Astrocyte (in vitro differentiated cells and primary cell): ENCODE results near the gene KRT13. TPM values are rescaled to one million over a fixed set of nuclear protein-coding genes. Genes with fewer than 3 reads are reported as not detected.

Experiments
- DNase-seq: peaks from one replicate; pipeline ENCODE4 v3.0.0-alpha.2; 2010; ENCODE audit warnings: low read depth
- FAIRE-seq: peaks from 2 replicates; lab custom pipeline; 2011; peaks lifted over from hg19 to GRCh38; lab: Jason Lieb, UNC
- H2AFZ ChIP-seq: 2 replicates; pipeline ENCODE4 v1.6.0; 2012; ENCODE audit warnings: low read depth, low read length, inconsistent platforms
- H3K27ac ChIP-seq: 2 replicates; pipeline ENCODE4 v1.5.1; 2011; ENCODE audit warnings: low read depth, low read length, inconsistent platforms
- H3K27me3 ChIP-seq: 2 replicates; pipeline ENCODE4 v1.6.0; 2011; ENCODE audit warnings: low read length, inconsistent platforms; ENCODE audit not compliant: insufficient read depth
- H3K36me3 ChIP-seq: 2 replicates; pipeline ENCODE4 v1.5.1; 2011; ENCODE audit warnings: low read length, inconsistent platforms; ENCODE audit not compliant: insufficient read depth
- H3K4me1 ChIP-seq: 2 replicates; pipeline ENCODE4 v1.5.1; 2011; ENCODE audit warnings: low read length, inconsistent platforms; ENCODE audit not compliant: insufficient read depth
- H3K4me2 ChIP-seq: 2 replicates; pipeline ENCODE4 v1.6.0; 2012; ENCODE audit warnings: low read length, inconsistent platforms
- H3K4me3 ChIP-seq: 2 replicates; pipeline ENCODE4 v1.5.1; 2011; ENCODE audit warnings: low read depth, mild to moderate bottlenecking, low read length, inconsistent platforms; ENCODE audit not compliant: insufficient read depth
- H3K79me2 ChIP-seq: 2 replicates; pipeline ENCODE4 v1.6.0; 2012; ENCODE audit warnings: mild to moderate bottlenecking, low read length, inconsistent platforms; ENCODE audit not compliant: insufficient read depth
- H3K9ac ChIP-seq: 2 replicates; pipeline ENCODE4 v1.6.0; 2012; ENCODE audit warnings: mild to moderate bottlenecking, low read length, inconsistent platforms
- H3K9me3 ChIP-seq: 2 replicates; pipeline ENCODE4 v1.5.1; 2012; ENCODE audit warnings: low read depth, mild to moderate bottlenecking, low read length, inconsistent platforms; ENCODE audit not compliant: insufficient read depth
- H4K20me1 ChIP-seq: 2 replicates; pipeline ENCODE4 v1.6.0; 2012; ENCODE audit warnings: low read length, inconsistent platforms; ENCODE audit not compliant: insufficient read depth
- H3K27ac Mint-ChIP-seq: one replicate; pipeline ENCODE4 v1.8.0; 2021; ENCODE audit warnings: mild to moderate bottlenecking, mixed read lengths; ENCODE audit not compliant: unreplicated experiment
- H3K27me3 Mint-ChIP-seq: one replicate; pipeline ENCODE4 v1.8.0; 2021; ENCODE audit warnings: low read depth, mixed read lengths; ENCODE audit not compliant: unreplicated experiment
- H3K36me3 Mint-ChIP-seq: one replicate; pipeline ENCODE4 v1.8.0; 2021; ENCODE audit warnings: low read depth, mixed read lengths; ENCODE audit not compliant: unreplicated experiment
- H3K4me1 Mint-ChIP-seq: one replicate; pipeline ENCODE4 v1.8.0; 2021; ENCODE audit warnings: low read depth, mixed read lengths; ENCODE audit not compliant: unreplicated experiment
- H3K4me3 Mint-ChIP-seq: one replicate; pipeline ENCODE4 v1.8.0; 2021; ENCODE audit warnings: mild to moderate bottlenecking, moderate library complexity, mixed read lengths; ENCODE audit not compliant: unreplicated experiment
- H3K9me3 Mint-ChIP-seq: one replicate; pipeline ENCODE4 v1.8.0; 2021; ENCODE audit warnings: mild to moderate bottlenecking, mixed read lengths; ENCODE audit not compliant: unreplicated experiment
- EZH2 ChIP-seq: IDR thresholded peaks from 2 replicates; pipeline ENCODE4 v1.6.1; 2012; ENCODE audit warnings: mild to moderate bottlenecking, low read length, inconsistent platforms; ENCODE audit not compliant: insufficient read depth
- total RNA-seq: library from RNA; stranded (reverse); gene quantifications from 2 replicates; pipeline ENCODE4 v1.2.1, GENCODE V29; 2021
- TF ChIP-seq, protein P1 (sequence below): IDR thresholded peaks from 2 replicates; pipeline ENCODE4 v1.5.1; 2011; ENCODE audit warnings: low read depth, mild to moderate bottlenecking, inconsistent platforms, low read length, moderate library complexity; ENCODE audit not compliant: insufficient read depth

The KRT13 gene
- total RNA-seq, 1 donor from 2014 or later, result not detected

DNA sequence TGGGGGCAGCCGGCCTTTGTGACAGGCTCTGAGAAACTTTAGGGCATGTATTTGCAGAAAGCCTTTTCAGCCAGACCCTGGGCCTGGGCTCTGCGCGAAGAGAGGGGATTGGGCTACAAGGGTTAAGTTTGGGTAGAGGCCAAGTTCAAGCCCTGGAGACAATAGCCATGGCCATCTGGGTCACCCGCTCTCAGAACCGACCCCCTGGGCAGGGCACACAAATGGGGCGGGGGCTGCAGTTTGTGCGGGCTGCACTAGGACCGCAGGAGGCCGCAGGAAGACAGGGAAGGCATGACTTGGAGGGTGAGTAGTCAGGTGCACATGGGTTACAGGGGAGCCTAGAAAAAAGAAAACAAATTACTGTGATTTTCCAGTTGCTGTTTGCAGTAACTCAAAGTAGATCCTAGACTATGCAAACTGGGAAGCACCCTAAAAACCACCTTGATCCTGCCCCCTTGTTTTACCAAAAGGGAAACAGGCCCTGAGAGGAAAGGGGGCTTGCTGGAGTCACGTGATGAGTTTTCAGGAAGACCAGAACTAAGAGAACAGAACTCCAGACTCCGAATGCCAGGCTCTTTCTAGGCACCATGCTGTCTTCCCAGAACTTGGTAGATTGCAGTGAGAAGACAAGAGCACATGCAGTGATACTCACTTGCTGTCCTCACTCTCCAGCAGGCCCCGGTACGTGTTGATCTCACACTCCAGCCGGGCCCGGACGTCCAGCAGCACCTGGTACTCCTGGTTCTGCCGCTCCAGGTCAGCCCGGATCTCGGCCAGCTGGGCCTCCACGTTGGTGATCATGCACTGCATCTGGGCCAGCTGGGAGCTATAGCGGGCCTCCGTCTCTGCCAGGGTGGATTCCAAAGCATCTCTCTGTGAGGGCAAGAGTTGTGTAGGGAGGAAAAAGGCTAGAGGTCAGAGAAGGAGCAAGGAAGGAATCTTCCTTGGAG is 28.3 kb downstream of the KRT13 start:
- Mint-ChIP-seq H3K36me3 (no peaks in the 10 kb centered on the region), H3K4me1 (no peaks in the 10 kb centered on the region), H3K27me3 (peaks cover 45% of the 10 kb centered on the region), H3K9me3 (peaks cover 8% of the 10 kb centered on the region), H3K4me3 (no peak overlapping the region), H3K27ac (no peak overlapping the region)
- H4K20me1 ChIP-seq, result no peaks in the 10 kb centered on the region
- no peaks in the 10 kb centered on the region for H3K27me3 ChIP-seq
- no peaks in the 10 kb centered on the region for H3K36me3 ChIP-seq
- H3K4me3 ChIP-seq, result no peak overlapping the region
- no peak overlapping the region for H3K4me2 ChIP-seq
- H3K4me1 ChIP-seq, result no peaks in the 10 kb centered on the region
- no peak for FAIRE-seq
- no peak overlapping the region for H3K27ac ChIP-seq
- DNase-seq, result no peak
- TF ChIP-seq, protein P1, sequence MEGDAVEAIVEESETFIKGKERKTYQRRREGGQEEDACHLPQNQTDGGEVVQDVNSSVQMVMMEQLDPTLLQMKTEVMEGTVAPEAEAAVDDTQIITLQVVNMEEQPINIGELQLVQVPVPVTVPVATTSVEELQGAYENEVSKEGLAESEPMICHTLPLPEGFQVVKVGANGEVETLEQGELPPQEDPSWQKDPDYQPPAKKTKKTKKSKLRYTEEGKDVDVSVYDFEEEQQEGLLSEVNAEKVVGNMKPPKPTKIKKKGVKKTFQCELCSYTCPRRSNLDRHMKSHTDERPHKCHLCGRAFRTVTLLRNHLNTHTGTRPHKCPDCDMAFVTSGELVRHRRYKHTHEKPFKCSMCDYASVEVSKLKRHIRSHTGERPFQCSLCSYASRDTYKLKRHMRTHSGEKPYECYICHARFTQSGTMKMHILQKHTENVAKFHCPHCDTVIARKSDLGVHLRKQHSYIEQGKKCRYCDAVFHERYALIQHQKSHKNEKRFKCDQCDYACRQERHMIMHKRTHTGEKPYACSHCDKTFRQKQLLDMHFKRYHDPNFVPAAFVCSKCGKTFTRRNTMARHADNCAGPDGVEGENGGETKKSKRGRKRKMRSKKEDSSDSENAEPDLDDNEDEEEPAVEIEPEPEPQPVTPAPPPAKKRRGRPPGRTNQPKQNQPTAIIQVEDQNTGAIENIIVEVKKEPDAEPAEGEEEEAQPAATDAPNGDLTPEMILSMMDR, result no peak
- TF ChIP-seq EZH2, result no peak
- no peak overlapping the region for H2AFZ ChIP-seq
- no peaks in the 10 kb centered on the region for H3K79me2 ChIP-seq
- no peaks in the 10 kb centered on the region for H3K9me3 ChIP-seq
- no peak overlapping the region for H3K9ac ChIP-seq

DNA sequence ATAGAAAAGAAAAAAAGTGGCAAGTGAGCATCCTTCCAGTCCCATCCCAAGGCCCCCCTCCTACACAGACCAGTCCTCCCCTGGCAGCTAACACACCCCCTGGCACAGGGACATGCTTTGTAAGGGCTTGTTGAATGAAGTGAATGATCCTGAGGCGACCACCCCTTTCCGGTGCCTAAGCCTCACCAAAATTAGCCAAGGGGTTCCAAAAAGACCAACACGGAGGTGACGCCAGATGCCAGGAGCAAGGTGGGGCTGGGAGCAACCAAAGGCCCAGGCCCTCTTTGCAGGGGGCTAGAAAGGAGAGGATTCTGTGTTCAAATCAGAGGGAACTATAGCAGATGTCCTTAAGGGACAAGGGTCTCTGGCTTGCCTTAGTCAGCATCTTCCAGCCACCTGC is 30.0 kb downstream of the KRT13 start:
- Histone ChIP-seq H2AFZ (no peak overlapping the region), H3K4me1 (no peaks in the 10 kb centered on the region), H3K27me3 (no peaks in the 10 kb centered on the region), H3K9ac (no peak overlapping the region), H4K20me1 (no peaks in the 10 kb centered on the region), H3K79me2 (no peaks in the 10 kb centered on the region), H3K36me3 (no peaks in the 10 kb centered on the region), H3K9me3 (peaks cover 4% of the 10 kb centered on the region), H3K4me2 (no peak overlapping the region), H3K27ac (no peak overlapping the region), H3K4me3 (no peak overlapping the region)
- TF ChIP-seq, protein P1, result no peak
- no peak for TF ChIP-seq EZH2
- peaks cover 35% of the 10 kb centered on the region for H3K27me3 Mint-ChIP-seq
- FAIRE-seq (no peak), DNase-seq (no peak)
- H3K4me3 Mint-ChIP-seq, result no peak overlapping the region
- H3K9me3 Mint-ChIP-seq, result peaks cover 15% of the 10 kb centered on the region
- H3K27ac Mint-ChIP-seq, result no peak overlapping the region
- H3K36me3 Mint-ChIP-seq, result no peaks in the 10 kb centered on the region
- no peaks in the 10 kb centered on the region for H3K4me1 Mint-ChIP-seq

DNA sequence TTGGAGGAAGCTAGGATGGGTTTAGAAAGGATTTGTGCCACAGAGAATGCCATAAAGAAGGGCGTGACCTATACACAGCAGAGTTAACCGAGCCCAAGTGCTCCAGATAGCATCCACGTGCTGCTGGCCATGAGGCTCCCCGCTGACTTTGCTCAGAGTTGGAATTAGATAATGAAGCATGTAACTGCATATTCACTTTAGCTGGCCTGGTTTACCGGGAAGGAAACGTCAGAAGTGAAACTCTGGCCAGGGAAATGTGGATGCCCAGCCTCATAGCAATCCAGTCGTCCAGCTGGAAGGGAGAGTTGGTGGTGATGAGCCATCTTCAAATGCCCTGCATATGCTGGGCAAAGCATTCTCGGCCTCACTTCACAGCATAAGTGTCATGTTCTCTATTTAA is 30.5 kb downstream of the KRT13 start:
- Histone ChIP-seq H3K4me2 (no peak overlapping the region), H3K79me2 (no peaks in the 10 kb centered on the region), H3K9me3 (peaks cover 4% of the 10 kb centered on the region), H3K9ac (no peak overlapping the region), H3K27ac (no peak overlapping the region), H4K20me1 (no peaks in the 10 kb centered on the region), H3K4me1 (no peaks in the 10 kb centered on the region), H3K36me3 (no peaks in the 10 kb centered on the region), H3K4me3 (no peak overlapping the region), H3K27me3 (no peaks in the 10 kb centered on the region), H2AFZ (no peak overlapping the region)
- Mint-ChIP-seq H3K36me3 (no peaks in the 10 kb centered on the region), H3K4me3 (no peak overlapping the region), H3K27ac (no peak overlapping the region), H3K27me3 (peaks cover 32% of the 10 kb centered on the region), H3K9me3 (peaks cover 16% of the 10 kb centered on the region), H3K4me1 (no peaks in the 10 kb centered on the region)
- FAIRE-seq (no peak), DNase-seq (no peak)
- TF ChIP-seq, protein P1, result no peak
- TF ChIP-seq EZH2, result no peak
